ENCODE data around the gene ZNF106. TPM values are rescaled to one million over a fixed set of nuclear protein-coding genes. Genes with fewer than 3 reads are reported as not detected.

Gene ZNF106
- 80.2 TPM for total RNA-seq (ENCODE audit: insufficient read depth, low replicate concordance)

DNA sequence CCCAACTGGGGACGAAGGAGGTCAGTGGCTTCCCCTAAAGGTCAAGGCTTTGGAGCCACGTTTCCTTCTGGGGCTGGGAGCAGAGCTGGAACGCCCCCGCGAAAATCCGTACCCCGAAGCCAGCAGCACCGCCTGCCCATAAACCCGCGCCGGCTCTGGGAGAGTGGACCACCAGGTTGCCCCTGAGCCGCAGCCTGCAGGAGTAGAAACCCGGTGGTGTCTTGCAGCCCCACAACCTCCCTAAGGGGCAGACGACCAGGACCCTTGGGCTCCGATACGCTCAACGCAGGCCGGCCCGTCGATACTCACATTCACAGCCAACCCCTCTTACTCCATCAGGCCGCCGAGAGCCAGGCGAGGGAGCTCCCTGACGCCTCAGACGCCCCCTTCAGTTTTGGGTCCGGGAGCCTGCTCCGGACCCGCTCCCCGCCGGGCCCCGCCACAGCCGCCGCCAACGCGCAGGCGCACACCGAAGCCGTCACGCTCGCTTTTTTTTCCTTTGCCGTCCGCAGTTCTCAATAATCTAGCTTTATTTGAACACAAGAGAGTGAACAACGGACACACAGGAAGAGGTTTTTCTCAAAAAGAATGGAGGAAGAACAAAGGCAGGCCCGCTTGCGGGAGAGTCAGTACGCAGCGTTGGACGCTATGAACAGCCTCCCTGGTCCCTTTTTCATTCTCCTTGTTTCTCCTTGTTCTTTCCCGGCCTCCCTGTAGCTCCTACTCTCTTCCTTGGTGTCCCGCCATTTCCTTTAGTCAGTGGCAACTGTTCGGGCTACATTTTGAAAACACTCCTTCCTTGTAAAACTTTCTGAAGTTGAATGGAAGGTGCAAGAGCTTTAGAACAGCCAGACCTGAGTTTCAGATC, at the start of gene ZNF106:
Gene ZNF106, minus strand, starts transcription at position 471 of the 868 bp plus-strand sequence. CDS start 18,852 bp downstream, outside the sequence.
- DNase-seq (ENCODE audit: low spot score) = peak; percentile 97

DNA sequence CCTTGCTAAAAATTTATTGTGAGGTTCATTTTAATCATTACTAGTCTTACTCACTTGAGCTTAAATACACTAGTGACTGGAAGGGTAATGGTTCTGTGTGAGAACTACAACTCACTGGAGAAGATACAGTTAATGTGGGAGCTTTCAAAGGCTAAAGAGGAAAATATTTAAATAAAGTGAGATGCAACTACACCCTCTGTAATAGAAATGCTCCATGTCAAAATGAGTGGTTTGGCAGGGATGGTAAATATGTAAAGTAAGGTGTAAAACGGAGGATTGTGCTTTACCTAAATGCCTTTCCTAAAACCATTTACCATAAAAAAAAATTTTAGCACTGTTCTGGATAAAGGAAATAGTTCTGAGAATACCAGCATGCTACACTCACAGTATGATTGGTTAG, 42.3 kb upstream of the ZNF106 start:
- DNase-seq (ENCODE audit: low spot score) = no peak

DNA sequence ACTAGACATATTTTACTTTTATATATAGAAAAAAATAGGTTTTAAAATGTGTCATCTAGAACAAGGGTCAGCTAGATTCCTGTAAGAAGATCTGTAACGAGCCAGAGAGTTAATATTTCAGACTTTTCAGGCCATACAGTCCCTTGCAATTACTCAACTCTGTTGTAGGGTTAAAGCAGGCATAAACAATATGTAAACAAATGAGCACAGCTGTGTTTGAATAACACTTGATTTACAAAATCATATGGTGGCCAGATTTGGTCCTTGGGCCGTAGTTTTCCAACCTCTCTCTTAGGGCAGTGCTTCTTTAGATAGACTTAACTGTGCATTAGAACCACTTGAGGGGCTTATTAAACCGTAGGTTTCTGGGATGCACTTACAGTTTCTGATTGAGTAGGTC, 38.0 kb upstream of the ZNF106 start:
- no peak for DNase-seq (ENCODE audit: low spot score)

DNA sequence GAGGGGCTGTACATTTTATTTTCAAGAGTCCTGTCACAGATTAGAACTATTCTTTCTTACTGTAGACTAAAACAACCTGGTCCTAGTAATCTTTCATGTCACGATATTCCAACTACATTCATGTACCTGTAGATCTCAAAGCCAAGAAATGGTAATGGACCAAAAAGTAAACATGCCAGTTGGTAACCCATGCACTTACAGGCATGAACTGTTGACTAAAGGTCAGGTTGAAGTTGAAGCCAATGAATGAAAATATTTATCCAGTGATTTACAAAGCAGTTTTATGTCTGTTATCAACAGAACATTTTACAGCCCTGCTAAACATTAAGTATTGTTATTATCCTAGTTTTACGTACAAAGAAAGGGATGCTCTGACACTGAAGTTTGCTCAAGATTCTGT, 32.4 kb upstream of the ZNF106 start:
- DNase-seq (ENCODE audit: low spot score) = no peak

DNA sequence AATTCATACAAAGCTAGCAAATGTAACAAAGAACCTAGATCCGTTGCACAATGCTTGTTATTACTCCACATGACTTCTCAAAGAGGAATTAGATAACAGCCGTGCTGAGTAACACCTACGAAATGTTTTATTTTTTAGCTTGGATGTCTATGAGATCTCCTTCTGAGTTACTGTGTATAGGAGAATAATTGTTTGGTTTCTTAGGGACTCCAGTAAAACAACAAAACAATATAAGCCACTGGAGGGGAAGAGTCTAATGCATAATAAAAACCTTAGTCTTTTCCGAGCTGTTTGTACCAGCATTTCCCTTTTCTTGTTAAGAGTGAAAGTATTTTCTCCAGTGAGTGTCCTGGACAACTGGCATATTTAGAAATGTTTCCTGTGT, 20.1 kb upstream of the ZNF106 start:
- no peak for DNase-seq (ENCODE audit: low spot score)

DNA sequence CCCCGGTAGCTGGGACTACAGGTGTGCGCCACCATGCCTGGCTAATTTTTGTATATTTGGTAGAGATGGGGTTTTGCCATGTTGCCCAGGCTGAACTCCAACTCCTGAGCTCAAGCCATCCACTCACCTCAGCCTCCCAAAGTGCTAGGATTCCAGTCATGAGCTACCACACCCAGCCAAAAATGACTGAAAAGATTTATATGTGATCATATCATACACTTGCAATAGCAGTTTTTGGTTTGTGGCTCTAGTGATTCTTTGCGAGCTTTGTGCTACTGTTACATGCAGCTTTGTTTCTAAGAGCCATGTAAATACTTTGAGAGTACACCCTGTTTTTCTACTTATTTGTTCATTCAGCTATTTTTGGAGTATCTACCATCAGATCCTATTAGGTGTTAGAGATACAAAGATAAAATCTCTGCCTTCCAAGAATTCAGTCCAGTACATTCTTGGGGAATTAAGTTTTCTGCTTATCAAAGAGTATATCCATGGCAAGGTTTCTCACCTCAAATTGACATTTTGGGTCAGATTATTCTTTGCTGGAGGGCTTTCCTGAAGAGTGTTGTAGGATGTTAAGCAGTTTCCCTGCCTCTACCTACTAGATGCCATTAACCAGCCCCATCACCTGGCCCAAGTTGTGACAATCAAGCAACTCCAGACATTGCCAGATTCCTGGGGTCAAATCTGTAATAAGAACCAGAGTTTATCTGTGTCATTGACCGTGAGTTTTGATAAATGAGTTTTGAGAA, 19.5 kb upstream of the ZNF106 start:
- no peak for DNase-seq (ENCODE audit: low spot score)

DNA sequence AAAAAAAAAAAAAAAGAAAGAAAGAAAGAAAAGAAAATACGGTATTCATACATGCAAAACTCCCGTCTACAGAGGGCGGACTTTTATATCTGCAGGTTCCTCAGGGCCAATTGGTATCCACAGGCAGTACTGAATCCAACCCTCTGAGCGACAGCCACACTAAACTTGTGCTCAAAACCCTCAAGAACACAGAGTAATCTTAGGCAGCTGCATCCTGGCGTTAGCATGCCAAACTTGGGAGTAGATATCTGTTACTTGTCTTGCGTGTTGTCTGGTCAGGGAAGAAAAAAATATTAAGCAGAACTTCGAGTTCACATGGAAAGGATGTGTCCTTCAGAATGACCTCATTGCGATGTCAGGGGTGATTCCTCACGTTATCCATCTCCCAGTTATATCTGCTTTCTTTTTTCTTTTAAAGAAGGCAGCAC, 17.3 kb upstream of the ZNF106 start:
- peak; percentile 82 for DNase-seq (ENCODE audit: low spot score)

DNA sequence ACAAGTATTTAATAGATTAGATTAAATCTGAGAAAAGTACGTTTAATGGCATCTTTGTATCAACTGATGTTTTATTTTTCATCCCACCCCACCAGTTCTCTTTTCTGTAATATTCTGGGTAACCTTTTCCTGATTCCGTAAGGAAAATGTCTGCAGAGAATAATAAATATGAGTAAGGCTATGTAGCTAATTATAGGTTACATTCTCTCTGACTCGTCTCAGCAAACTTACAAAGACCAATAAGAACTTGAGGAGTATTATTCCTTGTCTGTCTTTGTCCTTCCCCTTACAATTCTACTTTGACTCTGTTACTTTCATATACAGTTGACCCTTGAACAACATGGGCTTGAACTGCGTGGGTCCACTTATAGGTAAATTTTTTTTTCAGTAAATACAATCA, 16.6 kb upstream of the ZNF106 start:
- DNase-seq (ENCODE audit: low spot score) = no peak

DNA sequence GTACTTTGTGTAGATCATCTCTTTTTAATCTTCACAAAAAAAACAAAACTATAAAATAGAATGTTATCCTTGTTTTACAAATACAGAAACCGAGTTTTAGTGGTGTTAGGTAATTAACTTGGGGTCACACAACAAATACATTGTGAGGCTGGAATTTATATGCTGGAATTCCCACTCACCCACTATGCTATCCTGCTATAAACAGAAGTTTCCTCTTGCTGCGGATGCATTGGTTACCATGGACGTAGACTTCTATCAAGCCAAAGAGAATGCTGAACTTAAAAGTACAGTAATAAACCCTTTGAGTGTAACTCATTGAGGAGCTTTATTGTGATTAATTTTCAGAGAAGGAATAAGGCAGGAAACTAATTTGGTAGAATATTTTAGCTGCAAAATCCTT, 13.7 kb upstream of the ZNF106 start:
- no peak for DNase-seq (ENCODE audit: low spot score)

DNA sequence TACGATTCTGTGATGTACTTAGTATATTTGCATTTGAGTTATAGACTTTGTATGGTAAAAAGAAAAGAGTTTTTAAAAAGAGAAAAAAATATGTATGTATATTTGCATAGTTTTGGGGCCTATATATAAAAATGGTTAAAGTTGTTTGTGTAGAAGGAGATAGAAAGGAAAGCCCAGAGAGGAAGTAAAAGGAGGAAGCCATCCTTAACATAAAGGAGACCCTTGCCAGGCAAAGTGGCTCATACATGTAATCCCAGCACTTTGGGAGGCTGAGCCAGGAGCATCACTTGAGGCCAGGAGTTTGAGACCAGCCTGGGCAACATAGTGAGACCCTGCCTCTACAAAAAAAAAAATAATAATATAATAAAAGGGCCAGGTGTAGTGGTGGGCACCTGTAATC, 12.9 kb upstream of the ZNF106 start:
- DNase-seq (ENCODE audit: low spot score) = no peak

DNA sequence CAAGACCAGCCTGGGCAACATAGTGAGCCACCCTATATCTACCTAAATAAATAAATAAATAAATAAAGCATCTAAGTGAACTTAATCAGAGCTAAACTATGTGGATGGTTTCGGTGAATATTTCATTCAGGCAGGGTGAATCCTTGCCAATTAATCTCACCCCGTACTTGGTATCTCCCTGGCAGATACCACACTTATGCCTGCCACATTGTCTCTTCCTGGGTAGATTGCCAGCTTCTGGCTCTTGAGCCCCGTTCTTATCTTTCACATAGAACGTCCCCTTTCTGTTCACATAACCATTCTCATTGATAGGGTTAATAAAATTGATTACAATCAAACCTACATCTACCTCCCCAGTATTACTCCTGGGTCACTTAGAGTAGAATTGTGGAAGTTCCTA, 11.5 kb upstream of the ZNF106 start:
- no peak for DNase-seq (ENCODE audit: low spot score)

DNA sequence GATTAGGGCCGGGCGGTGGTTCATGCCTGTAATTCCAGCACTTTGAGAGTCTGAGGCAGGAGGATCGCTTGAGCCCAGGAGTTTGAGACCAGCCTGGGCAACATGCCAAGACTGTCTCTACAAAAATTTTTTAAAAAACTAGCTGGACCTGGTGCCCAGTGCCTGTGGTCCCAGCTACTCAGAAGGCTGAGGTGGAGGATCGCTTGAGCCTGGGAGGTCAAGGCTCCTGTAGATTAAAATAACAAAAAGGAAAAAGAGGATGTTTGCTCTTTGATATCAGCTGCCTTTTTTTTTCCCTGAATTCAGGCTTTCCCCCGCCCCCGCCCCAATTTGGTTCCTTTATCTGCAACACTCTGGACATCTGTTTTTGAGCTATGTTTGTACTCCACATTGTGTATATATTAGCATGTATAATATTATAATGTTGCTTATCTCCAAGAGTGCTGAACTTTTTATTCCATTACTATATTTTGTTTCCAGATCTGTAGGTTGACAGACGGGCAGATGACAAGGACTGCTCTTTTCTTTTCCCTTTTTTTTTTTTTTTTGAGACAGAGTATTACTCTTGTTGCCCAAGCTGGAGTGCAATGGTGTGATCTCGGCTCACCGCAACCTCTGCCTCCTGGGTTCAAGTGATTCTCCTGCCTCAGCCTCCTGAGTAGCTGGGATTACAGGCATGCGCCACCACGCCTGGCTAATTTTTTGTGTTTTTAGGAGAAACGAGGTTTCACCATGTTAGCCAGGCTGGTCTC, 9.1 kb upstream of the ZNF106 start:
- DNase-seq (ENCODE audit: low spot score) = no peak

DNA sequence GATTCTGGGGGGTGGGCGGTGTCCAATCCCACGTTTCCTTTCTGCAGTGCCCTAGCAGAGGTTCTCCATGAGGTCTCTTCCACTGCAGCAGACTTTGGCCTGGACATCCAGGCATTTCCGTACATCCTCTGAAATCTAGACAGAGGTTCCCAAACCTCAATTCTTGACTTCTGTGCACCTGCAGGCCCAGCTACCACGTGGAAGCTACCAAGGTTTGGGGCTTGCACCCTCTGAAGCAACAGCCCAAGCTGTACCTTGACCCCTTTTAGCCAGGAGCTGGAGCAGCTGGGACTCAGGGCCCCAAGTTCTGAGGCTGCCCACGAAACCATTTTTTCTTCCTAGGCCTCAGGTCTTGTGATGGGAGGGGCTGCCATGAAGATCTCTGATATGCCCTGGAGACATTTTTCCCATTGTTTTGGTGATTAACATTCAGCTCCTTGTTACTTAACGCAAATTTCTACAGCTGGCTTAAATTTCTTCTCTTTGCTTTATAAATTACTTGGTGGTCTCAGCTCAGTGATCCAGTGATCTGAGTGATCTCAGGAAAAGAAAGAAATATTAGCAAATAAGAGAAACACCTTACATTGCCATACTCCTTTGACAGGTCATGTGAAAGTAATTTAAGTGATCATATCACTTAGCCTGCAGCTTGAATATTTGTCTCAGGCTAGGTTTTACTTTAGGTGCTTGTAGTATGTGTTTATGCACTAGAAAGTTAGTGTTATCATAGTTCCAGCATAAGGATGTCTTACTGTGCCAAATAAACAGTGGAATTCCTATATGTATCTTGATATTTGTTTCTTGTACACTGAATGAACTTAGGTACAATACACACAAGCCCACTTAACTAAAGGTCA, 7.5 kb upstream of the ZNF106 start:
- DNase-seq (ENCODE audit: low spot score) = no peak

DNA sequence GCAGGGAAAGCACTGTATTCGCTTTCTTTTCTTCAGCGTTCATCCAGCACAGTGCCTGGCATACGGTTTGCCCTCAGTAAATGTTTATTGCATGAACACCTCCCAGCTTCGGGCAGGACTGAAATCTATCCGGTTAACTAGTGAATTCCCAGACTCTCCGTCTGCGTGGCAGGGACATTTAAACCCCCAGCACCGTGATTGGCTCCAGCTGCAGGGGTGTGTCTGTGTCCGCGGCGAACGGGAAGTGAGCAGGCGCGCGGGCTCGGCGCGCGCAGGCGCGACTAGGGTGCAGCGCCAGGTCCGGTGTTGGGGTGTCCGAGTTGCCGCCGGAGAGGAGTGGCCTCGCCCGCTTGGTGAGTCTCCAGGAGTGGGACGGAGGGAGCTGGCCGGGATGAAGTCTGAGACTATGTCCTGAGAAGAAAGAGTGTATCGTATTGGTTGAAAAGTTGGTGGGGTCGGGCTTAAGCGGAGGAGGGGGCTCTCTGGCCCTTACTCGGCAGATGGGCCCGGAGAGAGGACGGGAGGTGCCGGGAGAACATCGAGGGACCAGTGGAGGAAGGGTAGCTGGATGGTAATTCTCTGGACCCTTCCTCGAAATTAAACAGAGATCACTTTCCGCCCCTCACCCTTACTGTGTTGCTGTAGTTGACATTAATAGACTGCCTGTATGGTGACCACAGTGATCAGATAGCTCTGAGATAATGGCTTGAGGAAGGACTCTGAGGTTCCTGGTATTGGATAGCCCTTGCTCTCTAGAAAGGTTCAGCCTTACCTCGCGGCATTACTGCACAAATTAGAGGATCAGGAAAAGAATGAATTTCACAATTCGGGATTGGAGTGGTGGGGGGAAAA, 4.6 kb upstream of the ZNF106 start, which contains the start of gene SNAP23:
Gene SNAP23, plus strand, starts transcription at position 274 of the 852 bp plus-strand sequence. CDS start 16,213 bp downstream, outside the sequence.
- DNase-seq (ENCODE audit: low spot score) = peak; percentile 98

DNA sequence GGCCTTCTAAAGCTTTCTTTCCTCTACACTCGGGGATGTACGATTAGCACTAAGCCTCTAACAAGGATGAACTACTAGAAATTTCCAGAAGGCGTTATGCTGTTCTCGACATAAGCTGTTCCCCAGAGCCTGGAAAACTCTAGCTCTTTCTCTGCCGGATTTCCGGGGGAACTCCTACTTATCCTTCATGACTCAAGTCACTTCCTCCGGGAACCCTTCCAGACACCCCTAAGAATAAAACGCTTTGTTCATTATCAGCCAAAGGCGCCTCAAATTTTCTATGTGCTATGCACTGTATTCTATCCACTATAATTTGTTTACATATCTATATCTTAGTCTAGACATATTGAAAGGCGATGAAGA, 4.0 kb upstream of the ZNF106 start:
- peak; percentile 87 for DNase-seq (ENCODE audit: low spot score)

DNA sequence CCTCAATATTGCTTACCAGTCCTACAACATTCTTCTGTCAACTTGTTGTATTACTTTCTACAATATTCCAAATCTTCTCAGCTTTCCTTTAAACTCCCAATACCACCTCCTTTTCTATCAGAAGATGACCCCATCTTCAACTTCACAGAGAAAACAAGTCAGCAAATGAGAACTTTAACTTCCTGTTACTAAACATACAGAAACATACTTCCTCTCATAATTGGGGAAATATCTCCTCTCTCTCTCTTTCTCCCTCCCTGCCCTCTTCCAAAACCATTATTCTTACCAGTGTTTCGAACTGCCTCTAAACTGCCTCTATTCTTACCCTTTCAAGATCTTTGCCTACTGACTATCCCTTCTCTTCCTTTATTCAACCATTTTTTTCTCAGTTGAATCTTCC, 2.7 kb upstream of the ZNF106 start:
- DNase-seq (ENCODE audit: low spot score) = no peak

DNA sequence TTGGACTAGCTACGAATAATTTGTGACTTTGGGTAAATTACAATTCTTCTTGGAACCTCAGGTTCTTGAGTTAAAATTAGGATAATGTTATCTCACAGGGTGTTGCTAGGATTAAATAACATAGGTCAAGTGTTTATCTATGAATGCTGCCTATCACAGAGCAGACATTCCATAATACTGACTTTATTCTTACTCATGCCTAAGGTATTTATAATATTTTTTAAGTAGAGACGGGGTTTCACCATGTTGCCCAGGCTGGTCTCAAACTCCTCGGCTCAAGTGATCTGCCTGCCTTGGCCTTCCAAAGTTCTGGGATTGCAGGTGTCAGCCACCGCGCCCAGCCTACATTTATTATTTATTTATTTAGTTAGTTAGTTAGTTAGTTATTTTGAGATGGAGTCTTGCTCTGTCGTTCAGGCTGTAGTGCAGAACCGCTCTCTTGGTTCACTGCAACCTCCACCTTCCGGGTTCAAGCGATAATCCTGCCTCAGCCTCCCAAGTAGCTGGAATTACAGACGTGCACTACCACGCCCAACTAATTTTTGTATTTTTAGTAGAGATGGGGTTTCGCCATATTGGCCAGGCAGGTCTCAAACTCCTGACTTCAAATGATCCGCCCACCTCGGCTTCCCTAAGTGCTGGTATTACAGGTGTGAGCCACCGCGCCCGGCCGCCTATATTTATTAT, 741 bp upstream of the ZNF106 start:
- DNase-seq (ENCODE audit: low spot score) = no peak

DNA sequence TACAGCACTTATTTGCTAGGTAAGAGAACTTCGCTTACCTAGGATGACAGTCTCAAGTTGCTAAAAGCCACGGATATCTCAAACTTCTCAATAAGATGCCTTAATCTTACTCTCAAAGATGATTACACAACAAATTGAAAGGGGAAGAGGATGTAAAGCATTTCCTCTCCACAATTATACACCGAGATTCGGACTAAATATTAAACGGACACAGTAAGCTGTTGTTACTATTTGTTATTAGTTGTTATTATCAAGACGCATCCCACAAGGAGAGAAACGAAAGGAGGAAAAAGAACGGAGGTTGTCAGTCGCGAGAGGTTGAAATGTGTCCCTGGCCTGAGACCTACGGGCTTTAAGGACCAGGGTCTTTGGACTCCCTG, 660 bp downstream of the ZNF106 start:
- DNase-seq (ENCODE audit: low spot score) = peak; percentile 31

DNA sequence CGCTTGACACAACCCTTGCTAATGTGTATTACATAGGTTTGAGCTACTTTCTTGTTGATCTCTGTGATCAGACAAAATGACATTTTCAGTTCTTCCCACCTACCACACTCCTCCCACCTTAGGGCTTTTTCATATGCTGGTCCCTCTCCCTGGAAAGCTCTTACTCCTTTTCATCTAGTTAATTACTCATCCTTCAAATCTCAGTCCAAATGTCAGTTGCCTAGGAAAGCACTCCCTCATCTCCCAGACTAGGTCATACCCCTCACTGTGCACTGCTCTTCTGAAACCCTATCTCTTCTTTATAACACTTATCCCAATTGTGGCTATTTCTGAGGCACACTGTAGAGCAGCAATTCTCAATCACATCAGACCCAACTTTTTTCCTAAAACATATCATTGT, 7.3 kb downstream of the ZNF106 start:
- no peak for DNase-seq (ENCODE audit: low spot score)

DNA sequence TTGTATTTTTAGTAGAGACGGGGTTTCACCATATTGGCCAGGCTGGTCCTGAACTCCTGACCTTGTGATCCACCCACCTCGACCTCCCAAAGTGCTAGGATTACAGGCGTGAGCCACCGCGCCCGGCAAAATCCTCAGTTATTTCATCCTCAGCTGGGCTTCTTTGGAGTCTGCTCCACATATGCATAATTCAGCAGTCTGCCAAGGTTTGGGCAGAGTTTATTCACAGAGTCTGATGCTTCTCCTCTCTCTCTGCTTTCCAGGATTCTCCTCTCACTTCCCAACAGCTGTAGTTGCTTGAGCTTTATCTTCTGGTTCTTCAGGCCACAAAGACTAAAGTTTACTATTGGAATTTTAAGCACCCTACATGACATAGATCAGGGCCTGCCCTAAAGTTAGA, 8.2 kb downstream of the ZNF106 start:
- no peak for DNase-seq (ENCODE audit: low spot score)
